ENCODE data around the gene EIF6. TPM values are rescaled to one million over a fixed set of nuclear protein-coding genes. Genes with fewer than 3 reads are reported as not detected.
"Not testable (repeated sequence)": the region's sequence is repeated elsewhere in the genome, so short reads cannot be mapped to it uniquely, and the experiment has no call there.

EIF6 gene
- total RNA-seq, 2 donors from 2014 or later, result 23.0 to 44.3 TPM

DNA sequence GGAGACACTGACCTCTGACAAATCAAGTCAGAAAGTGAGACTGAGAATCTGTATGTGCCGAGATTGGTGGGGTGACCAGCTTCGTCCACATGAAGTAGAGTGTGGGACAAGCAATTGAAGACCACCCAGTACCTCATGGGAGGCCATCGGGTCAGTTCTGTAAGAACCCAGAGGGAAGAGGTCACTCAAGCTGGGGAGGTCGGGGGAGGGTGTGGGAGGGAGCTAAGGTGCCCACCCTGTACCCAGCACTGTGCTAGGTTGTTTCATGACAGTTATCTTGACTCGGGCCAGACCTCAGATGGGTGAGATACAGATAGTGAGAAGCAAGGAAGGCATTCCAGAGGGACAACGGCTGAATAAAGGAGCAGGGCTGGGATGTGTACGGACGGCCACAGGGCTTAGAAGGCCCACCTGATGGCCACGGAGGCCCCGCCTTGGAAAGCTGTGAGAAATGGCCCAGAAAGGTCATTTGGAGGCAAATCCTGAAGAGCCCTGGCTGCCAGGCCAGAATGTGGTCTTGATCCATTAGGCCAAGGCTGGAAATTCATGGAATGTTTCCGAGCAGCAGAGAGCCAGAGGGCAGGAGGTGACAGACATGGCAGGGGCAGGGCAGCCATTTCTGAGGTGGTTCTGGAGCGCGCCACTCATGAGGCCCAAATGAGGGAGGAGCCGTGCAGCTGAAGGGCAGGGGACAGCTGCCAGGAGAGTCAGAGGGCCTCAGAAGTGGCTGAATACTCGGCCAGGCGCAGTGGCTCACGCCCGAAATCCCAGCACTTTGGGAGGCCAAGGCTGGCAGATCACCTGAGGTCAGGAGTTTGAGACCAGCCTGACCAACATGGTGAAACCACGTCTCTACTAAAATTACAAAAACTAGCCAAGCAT, 14.3 kb downstream of the EIF6 start:
- H3K36me3 ChIP-seq, result peaks cover 28% of the 10 kb centered on the region
- H3K27me3 ChIP-seq, result no peaks in the 10 kb centered on the region
- no peaks in the 10 kb centered on the region for H3K4me1 ChIP-seq
- H3K9me3 ChIP-seq, result no peaks in the 10 kb centered on the region
- no peak overlapping the region for H3K27ac ChIP-seq
- DNase-seq (ENCODE audit: low spot score), result no peak
- H3K4me3 ChIP-seq, result no peak overlapping the region
- TF ChIP-seq, protein P1, sequence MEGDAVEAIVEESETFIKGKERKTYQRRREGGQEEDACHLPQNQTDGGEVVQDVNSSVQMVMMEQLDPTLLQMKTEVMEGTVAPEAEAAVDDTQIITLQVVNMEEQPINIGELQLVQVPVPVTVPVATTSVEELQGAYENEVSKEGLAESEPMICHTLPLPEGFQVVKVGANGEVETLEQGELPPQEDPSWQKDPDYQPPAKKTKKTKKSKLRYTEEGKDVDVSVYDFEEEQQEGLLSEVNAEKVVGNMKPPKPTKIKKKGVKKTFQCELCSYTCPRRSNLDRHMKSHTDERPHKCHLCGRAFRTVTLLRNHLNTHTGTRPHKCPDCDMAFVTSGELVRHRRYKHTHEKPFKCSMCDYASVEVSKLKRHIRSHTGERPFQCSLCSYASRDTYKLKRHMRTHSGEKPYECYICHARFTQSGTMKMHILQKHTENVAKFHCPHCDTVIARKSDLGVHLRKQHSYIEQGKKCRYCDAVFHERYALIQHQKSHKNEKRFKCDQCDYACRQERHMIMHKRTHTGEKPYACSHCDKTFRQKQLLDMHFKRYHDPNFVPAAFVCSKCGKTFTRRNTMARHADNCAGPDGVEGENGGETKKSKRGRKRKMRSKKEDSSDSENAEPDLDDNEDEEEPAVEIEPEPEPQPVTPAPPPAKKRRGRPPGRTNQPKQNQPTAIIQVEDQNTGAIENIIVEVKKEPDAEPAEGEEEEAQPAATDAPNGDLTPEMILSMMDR (IDR thresholded peaks at IDR 0.05), result no peak

GRCh38 chr20:35269055-35269781, 15.4 kb downstream of the EIF6 start:
- H3K27ac ChIP-seq, result no peak overlapping the region
- H3K4me3 ChIP-seq, result no peak overlapping the region
- H3K4me1 ChIP-seq, result peaks cover 0 to under 1% of the 10 kb centered on the region in 2 donors
- TF ChIP-seq, protein P1 (IDR thresholded peaks at IDR 0.05), result peak; percentile 55 to 79
- peaks cover 28% of the 10 kb centered on the region for H3K36me3 ChIP-seq
- H3K9me3 ChIP-seq, result no peaks in the 10 kb centered on the region
- H3K27me3 ChIP-seq, result no peaks in the 10 kb centered on the region
- no peak for DNase-seq (ENCODE audit: low spot score)

DNA sequence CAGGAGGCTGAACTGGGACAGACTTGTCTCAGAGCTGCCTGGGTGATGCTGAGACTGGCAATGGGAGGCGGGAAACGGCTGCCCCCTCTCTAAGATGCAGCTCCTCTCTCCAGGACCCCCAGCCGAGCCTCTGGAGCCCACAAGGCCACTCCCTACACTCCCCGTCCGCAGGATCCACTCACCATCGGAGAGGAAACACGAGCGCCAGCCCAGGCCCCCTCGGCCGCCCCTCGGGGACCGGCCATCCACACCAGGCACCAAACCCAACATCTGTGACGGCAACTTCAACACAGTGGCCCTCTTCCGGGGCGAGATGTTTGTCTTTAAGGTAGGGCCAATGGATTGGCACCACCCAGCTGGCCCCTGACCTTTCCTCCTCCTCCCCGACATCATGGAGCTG, 17.5 kb downstream of the EIF6 start:
- no peaks in the 10 kb centered on the region for H3K9me3 ChIP-seq
- no peak overlapping the region for H3K27ac ChIP-seq
- no peak overlapping the region for H3K4me3 ChIP-seq
- TF ChIP-seq, protein P1 (IDR thresholded peaks at IDR 0.05), result no peak
- peaks cover 28% of the 10 kb centered on the region for H3K36me3 ChIP-seq
- no peaks in the 10 kb centered on the region for H3K27me3 ChIP-seq
- peaks cover 0 to 15% of the 10 kb centered on the region in 2 donors for H3K4me1 ChIP-seq
- DNase-seq (ENCODE audit: low spot score), result no peak

- Histone ChIP-seq H3K27me3 (no peaks in the 10 kb centered on the region), H3K9me3 (no peaks in the 10 kb centered on the region), H3K27ac (no peak overlapping the region), H3K36me3 (peaks cover 15% of the 10 kb centered on the region), H3K4me1 (peaks cover 0 to 15% of the 10 kb centered on the region in 2 donors), H3K4me3 (no peak overlapping the region)
- TF ChIP-seq, protein P1 (IDR thresholded peaks at IDR 0.05), result no peak
- DNase-seq (ENCODE audit: low spot score), result no peak
These were observed 19.8 kb downstream of the EIF6 start for GRCh38 chr20:35264755-35265154.

- peaks cover 0 to 15% of the 10 kb centered on the region in 2 donors for H3K4me1 ChIP-seq
- H3K9me3 ChIP-seq, result no peaks in the 10 kb centered on the region
- TF ChIP-seq, protein P1 (IDR thresholded peaks at IDR 0.05), result no peak
- H3K36me3 ChIP-seq, result peaks cover 11% of the 10 kb centered on the region
- DNase-seq (ENCODE audit: low spot score), result no peak
- no peaks in the 10 kb centered on the region for H3K27me3 ChIP-seq
- no peak overlapping the region for H3K4me3 ChIP-seq
- H3K27ac ChIP-seq, result peak overlapping the region in 1 of 2 donors; percentile 3
These were observed 20.8 kb downstream of the EIF6 start for GRCh38 chr20:35263532-35264341.

DNA sequence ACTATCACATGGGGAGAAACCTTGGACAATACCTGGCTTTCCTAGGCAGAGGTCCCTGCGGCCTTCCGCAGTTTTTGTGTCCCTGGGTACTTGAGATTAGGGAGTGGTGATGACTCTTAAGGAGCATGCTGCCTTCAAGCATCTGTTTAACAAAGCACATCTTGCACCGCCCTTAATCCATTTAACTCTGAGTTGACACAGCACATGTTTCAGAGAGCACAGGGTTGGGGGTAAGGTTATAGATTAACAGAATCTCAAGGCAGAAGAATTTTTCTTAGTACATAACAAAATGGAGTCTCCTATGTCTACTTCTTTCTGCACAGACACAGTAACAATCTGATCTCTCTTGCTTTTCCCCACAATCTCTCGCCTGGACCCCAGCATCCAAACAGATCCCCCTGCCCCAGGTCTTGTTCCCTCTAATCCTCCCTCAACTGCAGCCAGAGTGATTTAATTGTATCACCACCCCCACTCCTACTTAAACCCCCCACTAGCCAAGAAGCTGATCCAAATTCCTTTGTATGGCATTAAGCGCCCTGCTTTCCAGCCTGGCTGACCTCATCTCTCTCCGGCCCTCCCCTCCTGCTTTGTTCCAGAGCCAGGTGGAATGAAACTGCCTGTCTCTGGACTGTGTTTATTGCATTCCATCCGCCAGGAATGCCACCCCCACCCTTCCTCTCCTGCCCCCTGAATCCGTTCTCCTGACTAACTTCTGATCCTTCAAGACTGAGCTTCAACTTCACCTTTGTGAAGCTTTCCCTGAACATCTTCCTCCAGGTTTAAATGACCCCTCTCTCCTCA, 21.6 kb downstream of the EIF6 start:
- H3K36me3 ChIP-seq, result peaks cover 11% of the 10 kb centered on the region
- H3K27me3 ChIP-seq; DNase-seq (ENCODE audit: low spot score); H3K9me3 ChIP-seq; H3K4me3 ChIP-seq: not testable (repeated sequence)
- H3K27ac ChIP-seq, result peak overlapping the region in 1 of 2 donors; percentile 3
- H3K4me1 ChIP-seq, result peaks cover 0 to 15% of the 10 kb centered on the region in 2 donors

DNA sequence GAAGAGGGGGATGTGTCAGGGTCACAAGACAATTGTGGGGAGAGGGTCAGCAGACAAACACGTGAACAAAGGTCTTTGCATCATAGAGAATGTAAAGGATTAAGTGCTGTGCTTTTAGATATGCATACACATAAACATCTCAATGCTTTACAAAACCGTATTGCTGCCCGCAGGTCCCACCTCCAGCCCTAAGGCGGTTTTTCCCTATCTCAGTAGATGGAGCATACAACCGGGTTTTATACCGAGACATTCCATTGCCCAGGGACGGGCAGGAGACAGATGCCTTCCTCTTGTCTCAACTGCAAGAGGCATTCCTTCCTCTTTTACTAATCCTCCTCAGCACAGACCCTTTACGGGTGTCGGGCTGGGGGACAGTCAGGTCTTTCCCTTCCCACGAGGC, 22.3 kb downstream of the EIF6 start:
- DNase-seq (ENCODE audit: low spot score); H3K4me3 ChIP-seq; H3K27ac ChIP-seq; H3K36me3 ChIP-seq; H3K27me3 ChIP-seq; H3K9me3 ChIP-seq: not testable (repeated sequence)
- peaks cover 0 to 20% of the 10 kb centered on the region in 2 donors for H3K4me1 ChIP-seq
